K562 (cell line): Measurements from ENCODE around the gene NLRX1. TPM values are rescaled to one million over a fixed set of nuclear protein-coding genes. Genes with fewer than 3 reads are reported as not detected.
A peak's percentile ranks its signal among the peaks of the same experiment; 100 is the strongest.

Experiments
- ATAC-seq: fragments of 200-7000 bp; cut with Tn5 transposase; 3 replicates; pipeline ENCODE4 v1.9.1; 2020; ENCODE audit warnings: moderate library complexity
- BruUV-seq: library from RNA; stranded (reverse); fragments of 400-500 nt; replicated peaks from 2 replicates; lab custom pipeline; 2021; lab: Mats Ljungman, UMichigan
- CTCF ChIA-PET: fragments of 300-600 bp; formaldehyde crosslinking; extraction: SDS; loops from one replicate; lab custom pipeline; 2021; ENCODE audit warnings: low intra/inter-chr PET ratio; lab: Yijun Ruan, JAX
- POLR2A ChIA-PET: fragments of 300-600, 350-650 bp; sonication (Branson Sonifier 250); formaldehyde crosslinking; extraction: SDS; loops from one replicate; lab custom pipeline; 2021; ENCODE audit warnings: antibody characterized with exemption, inconsistent platforms; lab: Yijun Ruan, JAX
- DNase-seq, 4 experiments: peaks; one replicate each; pipeline versions ENCODE4 v3.0.0 to v3.0.0-alpha.2; 2011 to 2018; ENCODE audit warnings: low spot score in 3 of 4, mixed read lengths in 3 of 4; ENCODE audit errors: extremely low read depth in 1 of 4
- FAIRE-seq: peaks from 2 replicates; lab custom pipeline; 2011; peaks lifted over from hg19 to GRCh38; lab: Jason Lieb, UNC
- H2AFZ ChIP-seq: 2 replicates; pipeline ENCODE4 v1.6.0; 2011; ENCODE audit warnings: low read depth, low read length, control low read depth, inconsistent platforms
- H3K27ac ChIP-seq: fragments of 200-600 bp; 3 replicates; pipeline ENCODE4 v1.8.0; 2011; ENCODE audit warnings: low read depth, mild to moderate bottlenecking, control low read depth, inconsistent platforms, low read length, moderate library complexity, mixed read lengths; ENCODE audit errors: extremely low read depth
- H3K27me3 ChIP-seq, 2 experiments: fragments of 300-600 bp in 1 of 2; 2 replicates in 1 of 2; 3 replicates in 1 of 2; pipeline versions ENCODE4 v1.6.0 to v1.8.0; 2011; ENCODE audit warnings: inconsistent platforms in 2 of 2, low read length in 2 of 2, mild to moderate bottlenecking in 1 of 2, mixed read lengths in 1 of 2, moderate library complexity in 1 of 2; ENCODE audit not compliant: control insufficient read depth in 2 of 2, insufficient read depth in 2 of 2
- H3K36me3 ChIP-seq: fragments of 300-600 bp; 3 replicates; pipeline ENCODE4 v1.8.0; 2011; ENCODE audit warnings: mild to moderate bottlenecking, low read length, inconsistent platforms; ENCODE audit not compliant: control insufficient read depth, insufficient read depth
- H3K4me1 ChIP-seq, 2 experiments: fragments of 200-600 bp in 1 of 2; replicated peaks in 1 of 2; 2 replicates in 1 of 2; 3 replicates in 1 of 2; pipeline versions ENCODE4 v1.5.1 to v1.8.0; 2011; ENCODE audit warnings: inconsistent platforms in 2 of 2, low read length in 2 of 2, mild to moderate bottlenecking in 1 of 2, mixed read lengths in 1 of 2, moderate library complexity in 1 of 2; ENCODE audit not compliant: control insufficient read depth in 2 of 2, insufficient read depth in 2 of 2
- H3K4me2 ChIP-seq: 2 replicates; pipeline ENCODE4 v1.6.1; 2011; ENCODE audit warnings: low read length, control low read depth, inconsistent platforms, mixed read lengths; ENCODE audit not compliant: insufficient read depth
- H3K4me3 ChIP-seq: fragments of 200-600 bp; sonication (generic), shearing (Covaris generic); 2 replicates; pipeline ENCODE4 v1.5.1; 2016; ENCODE audit warnings: control low read depth, inconsistent platforms
- H3K79me2 ChIP-seq: fragments of 200-600 bp; 3 replicates; pipeline ENCODE4 v1.8.0; 2011; ENCODE audit warnings: low read length, inconsistent platforms; ENCODE audit not compliant: control insufficient read depth, insufficient read depth
- H3K9ac ChIP-seq, 2 experiments: 2 replicates each; pipeline versions ENCODE4 v1.6.0 to v1.6.1; 2011; ENCODE audit warnings: low read depth in 2 of 2, low read length in 2 of 2, control low read depth in 1 of 2, inconsistent platforms in 1 of 2, mild to moderate bottlenecking in 1 of 2, mixed read lengths in 1 of 2; ENCODE audit not compliant: insufficient read depth in 1 of 2
- H3K9me1 ChIP-seq: one replicate; pipeline ENCODE4 v1.6.0; 2011; ENCODE audit warnings: inconsistent platforms, mild to moderate bottlenecking, low read length, moderate library complexity; ENCODE audit not compliant: control insufficient read depth, insufficient read depth
- H3K9me3 ChIP-seq: replicated peaks from 2 replicates; pipeline ENCODE4 v1.5.1; 2011; ENCODE audit warnings: low read depth, low read length, inconsistent platforms; ENCODE audit not compliant: control insufficient read depth, insufficient read depth
- H4K20me1 ChIP-seq: replicated peaks from 2 replicates; pipeline ENCODE4 v1.6.1; 2011; ENCODE audit warnings: low read length, inconsistent platforms, mixed read lengths; ENCODE audit not compliant: control insufficient read depth, insufficient read depth
- CREB1 ChIP-seq, 2 experiments: sonication (generic) in 1 of 2; formaldehyde crosslinking in 1 of 2; IDR thresholded peaks; 2 replicates each; pipeline versions ENCODE4 v1.6.1 to v1.8.0; 2012 to 2022; ENCODE audit warnings: inconsistent platforms in 1 of 2, mild to moderate bottlenecking in 1 of 2, missing genetic modification reagents in 1 of 2, moderate library complexity in 1 of 2
- MEF2A ChIP-seq: IDR thresholded peaks from 2 replicates; pipeline ENCODE4 v1.6.1; 2011; ENCODE audit warnings: low read depth, mild to moderate bottlenecking, low read length, moderate library complexity; ENCODE audit not compliant: control insufficient read depth
- WGBS: fragments of 100-300 bp; shearing (Covaris generic); methylation state at CpG from one replicate; pipeline ENCODE4 v1.1.6; 2016; ENCODE audit warnings: low coverage, mixed read lengths; ENCODE audit not compliant: insufficient coverage; ENCODE audit errors: missing lambda C conversion rate; 5-methylcytosine and 5-hydroxymethylcytosine counted together
- in situ Hi-C: fragments of 300-500 bp; cut with MboI; formaldehyde crosslinking; loops from 4 replicates; pipeline ENCODE4 v1.15.0; 2018; ENCODE audit warnings: inconsistent platforms, mixed read lengths
- intact Hi-C: fragments of 100-400 bp; cut with micrococcal nuclease; formaldehyde crosslinking; loops from 2 replicates; pipeline ENCODE4 v1.14.2; 2022
- polyA plus RNA-seq, 8 experiments: library from polyadenylated mRNA; depleted of rRNA in 4 of 8; stranded (reverse) in 5 of 8; unstranded in 3 of 8; fragments of >200 nt; fragmentation: Nextera tagmentation in 2 of 8; fragmentation: Illumina TruSeq in 1 of 8; extraction: Ambion mirVana in 2 of 8; extraction: Trizol in 1 of 8; gene quantifications; 2 replicates each; pipeline versions ENCODE4 v1.2.1 to v1.2.3, GENCODE V29; 2011 to 2014; ENCODE audit warnings: inconsistent platforms in 1 of 8, missing spikeins in 1 of 8
- total RNA-seq, 7 experiments: library from RNA; depleted of rRNA in 6 of 7; stranded (reverse); fragments of >200 nt in 6 of 7; fragmentation: Illumina TruSeq in 2 of 7; extraction: Trizol in 2 of 7; gene quantifications; 2 replicates each; pipeline versions ENCODE4 v1.2.1 to v1.2.3, GENCODE V29; 2011 to 2021; ENCODE audit warnings: low replicate concordance in 1 of 7
- TF ChIP-seq, protein P1 (sequence below): fragments of 450-650 bp; IDR thresholded peaks from 2 replicates; pipeline ENCODE4 v1.6.1; 2018; ENCODE audit not compliant: partially characterized antibody

Gene NLRX1
- total and polyA plus RNA-seq, 9 of the 15 experiments (the other 6 are each of a cell fraction or from before 2014, with no cell fraction given), result 0.04 to 2.3 (median 0.69) TPM

DNA sequence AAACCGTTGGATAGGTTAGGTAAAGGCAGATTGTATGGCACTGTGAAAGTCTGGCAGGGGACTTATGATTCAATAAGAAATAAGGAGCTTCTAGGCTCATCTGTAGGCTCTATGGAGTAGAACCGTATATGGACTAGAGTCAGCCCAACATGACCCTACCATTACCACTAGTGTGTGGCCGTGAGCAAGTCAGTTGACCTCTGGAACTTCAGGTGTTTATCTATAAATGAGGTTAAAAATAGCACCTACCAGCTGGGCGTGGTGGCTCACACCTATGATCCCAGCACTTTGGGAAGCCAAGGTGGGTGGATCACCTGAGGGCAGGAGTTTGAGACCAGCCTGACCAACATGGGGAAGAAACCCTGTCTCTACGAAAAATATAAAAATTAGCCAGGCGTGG is 42.7 kb upstream of the NLRX1 start:
- H3K36me3 ChIP-seq, result peaks cover 28% of the 10 kb centered on the region; the same call in 1 of the 3 replicates
- in situ Hi-C loops (no loop called here), intact Hi-C loops (no loop called here)
- peaks cover 5 to 12% of the 10 kb centered on the region in 2 experiments; a peak in 4 of 5 replicates for H3K4me1 ChIP-seq
- no peaks in the 10 kb centered on the region for H3K27me3 ChIP-seq
- DNase-seq, result peak in 1 of 4 experiments; percentile 19
- H2AFZ ChIP-seq, result no peak overlapping the region
- H3K4me2 ChIP-seq, result no peak overlapping the region
- CTCF ChIA-PET, result no interaction called here
- H3K9me1 ChIP-seq, result no peaks in the 10 kb centered on the region
- ATAC-seq, result no peak
- FAIRE-seq, result no peak
- no peak overlapping the region for H3K4me3 ChIP-seq
- no peak overlapping the region for H3K27ac ChIP-seq
- no peaks in the 10 kb centered on the region for H3K9me3 ChIP-seq
- no TSS peak for BruUV-seq
- POLR2A ChIA-PET, result interaction anchor here (1.2 to 1.5 kb wide), 2 partner anchors 19 to 31 kb away, joined by 5 read pairs; partner anchors contain the start of gene C2CD2L
- H4K20me1 ChIP-seq, result no peaks in the 10 kb centered on the region
- TF ChIP-seq MEF2A (0 out of 2 replicates have a peak, but pooled peaks have one; percentile 55), CREB1 (IDR thresholded peaks at IDR 0.05) (no peak), CREB1 (CRISPR knock-in tag; IDR thresholded peaks at IDR 0.05) (no peak)
- TF ChIP-seq, protein P1, sequence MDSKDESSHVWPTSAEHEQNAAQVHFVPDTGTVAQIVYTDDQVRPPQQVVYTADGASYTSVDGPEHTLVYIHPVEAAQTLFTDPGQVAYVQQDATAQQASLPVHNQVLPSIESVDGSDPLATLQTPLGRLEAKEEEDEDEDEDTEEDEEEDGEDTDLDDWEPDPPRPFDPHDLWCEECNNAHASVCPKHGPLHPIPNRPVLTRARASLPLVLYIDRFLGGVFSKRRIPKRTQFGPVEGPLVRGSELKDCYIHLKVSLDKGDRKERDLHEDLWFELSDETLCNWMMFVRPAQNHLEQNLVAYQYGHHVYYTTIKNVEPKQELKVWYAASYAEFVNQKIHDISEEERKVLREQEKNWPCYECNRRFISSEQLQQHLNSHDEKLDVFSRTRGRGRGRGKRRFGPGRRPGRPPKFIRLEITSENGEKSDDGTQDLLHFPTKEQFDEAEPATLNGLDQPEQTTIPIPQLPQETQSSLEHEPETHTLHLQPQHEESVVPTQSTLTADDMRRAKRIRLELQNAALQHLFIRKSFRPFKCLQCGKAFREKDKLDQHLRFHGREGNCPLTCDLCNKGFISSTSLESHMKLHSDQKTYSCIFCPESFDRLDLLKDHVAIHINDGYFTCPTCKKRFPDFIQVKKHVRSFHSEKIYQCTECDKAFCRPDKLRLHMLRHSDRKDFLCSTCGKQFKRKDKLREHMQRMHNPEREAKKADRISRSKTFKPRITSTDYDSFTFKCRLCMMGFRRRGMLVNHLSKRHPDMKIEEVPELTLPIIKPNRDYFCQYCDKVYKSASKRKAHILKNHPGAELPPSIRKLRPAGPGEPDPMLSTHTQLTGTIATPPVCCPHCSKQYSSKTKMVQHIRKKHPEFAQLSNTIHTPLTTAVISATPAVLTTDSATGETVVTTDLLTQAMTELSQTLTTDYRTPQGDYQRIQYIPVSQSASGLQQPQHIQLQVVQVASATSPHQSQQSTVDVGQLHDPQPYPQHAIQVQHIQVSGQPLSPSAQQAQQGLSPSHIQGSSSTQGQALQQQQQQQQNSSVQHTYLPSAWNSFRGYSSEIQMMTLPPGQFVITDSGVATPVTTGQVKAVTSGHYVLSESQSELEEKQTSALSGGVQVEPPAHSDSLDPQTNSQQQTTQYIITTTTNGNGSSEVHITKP, result no peak
- H3K79me2 ChIP-seq, result peaks cover 20% of the 10 kb centered on the region
- 60% methylated on average over 6 of the region's 6 CpGs for WGBS
- H3K9ac ChIP-seq, result no peak overlapping the region
